ENCODE data around the gene DHFR2.
A peak's percentile ranks its signal among the peaks of the same experiment; 100 is the strongest.

DNA sequence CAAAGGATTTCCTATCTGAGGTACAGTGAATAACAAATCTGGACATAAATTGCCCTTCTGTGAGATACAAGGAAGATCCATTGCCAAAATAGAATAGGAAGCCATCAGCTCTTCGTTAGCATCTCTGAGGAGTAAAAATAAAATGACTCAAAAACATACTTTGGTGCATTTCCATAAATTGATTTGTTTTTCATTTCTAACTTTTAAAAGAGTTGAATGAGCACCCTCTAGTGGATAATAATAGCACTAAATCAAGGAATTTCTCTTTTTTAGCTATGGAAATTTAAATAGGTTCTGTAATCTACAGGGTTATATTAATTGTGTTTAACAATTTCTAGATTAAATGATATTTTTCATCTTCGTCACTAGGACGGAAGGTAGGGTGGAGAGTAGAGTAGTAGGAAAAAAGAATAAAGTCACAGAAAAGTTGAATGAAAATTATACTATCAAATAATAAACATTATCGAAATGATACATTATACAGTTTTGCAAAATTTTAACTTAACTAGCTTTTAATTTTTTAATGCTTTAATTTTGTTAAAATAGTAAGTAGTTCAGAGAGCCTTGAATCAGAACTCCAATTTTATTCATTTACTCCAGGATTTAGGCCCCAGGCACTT is 6.6 kb upstream of the DHFR2 start:
- TF ChIP-seq CTCF (IDR thresholded peaks at IDR 0.05 in 4 of 5, conservative IDR thresholded peaks at IDR 0.05 in 1 of 5) (peak in 3 of 5 experiments; percentile 38 to 62 (median 55)), POLR2A (IDR thresholded peaks at IDR 0.05) (no peak)

All from gastrocnemius medialis (tissue), 4 donors.